ENCODE measurements around the gene MAGI2. TPM values are rescaled to one million over a fixed set of nuclear protein-coding genes. Genes with fewer than 3 reads are reported as not detected.

MAGI2 gene
- total and polyA plus RNA-seq, 2 donors (not counting 3 experiments of a cell fraction or from before 2014, with no cell fraction given) = 0.28 to 6.0 TPM

DNA sequence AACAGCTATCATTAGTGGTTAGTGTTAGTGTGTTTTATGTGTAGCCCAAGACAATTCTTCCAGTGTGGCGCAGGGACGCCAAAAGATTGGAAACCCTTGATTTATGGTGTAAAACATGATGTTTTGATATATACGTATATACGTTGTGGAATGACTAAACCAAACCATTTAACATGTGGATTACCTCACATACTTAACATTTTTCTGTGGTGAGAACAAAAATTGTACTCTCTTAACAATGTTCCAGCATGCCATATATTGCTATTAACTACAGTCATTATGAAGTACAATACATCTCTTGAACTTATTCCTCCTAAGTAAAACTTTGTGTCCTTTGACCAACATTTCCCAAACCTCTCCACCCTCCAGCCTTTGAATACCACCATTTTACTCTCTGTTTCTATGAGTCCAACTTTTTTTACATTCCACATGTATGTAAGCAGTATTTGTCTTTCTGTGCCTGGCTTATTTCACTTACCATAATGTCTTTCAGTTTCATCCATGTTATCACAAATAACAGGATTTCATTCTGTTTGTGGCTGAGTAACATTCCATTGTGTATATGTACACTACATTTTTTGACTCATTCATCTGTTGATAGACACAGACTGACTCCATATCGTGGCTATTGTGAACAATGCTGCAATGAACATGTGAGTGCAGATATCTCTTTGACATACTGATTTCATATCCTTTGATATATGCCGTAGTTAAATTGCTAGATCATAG lies 42.2 kb upstream of the MAGI2 start:
- CTCF ChIA-PET = interaction anchor here (1.1 to 1.2 kb wide), 2 partner anchors 8 to 24 kb away, joined by 5 read pairs; no protein-coding TSS in a partner anchor
- Histone ChIP-seq H3K36me3 (ENCODE audit: control insufficient read depth in 2 of 2, extremely low read depth in 1 of 2, insufficient read depth in 2 of 2, low read length in 2 of 2) (no peaks in the 10 kb centered on the region), H3K27me3 (ENCODE audit: control insufficient read depth in 2 of 2, insufficient read depth in 2 of 2, low read length in 2 of 2) (no peaks in the 10 kb centered on the region), H3K9me3 (replicated peaks; ENCODE audit: control insufficient read depth, insufficient read depth, low read length) (no peaks in the 10 kb centered on the region), H3K4me3 (replicated peaks in 1 of 3; ENCODE audit: insufficient read depth in 1 of 3, low read depth in 1 of 3, low read length in 3 of 3) (no peak overlapping the region), H3K9ac (replicated peaks; ENCODE audit: extremely low read depth, insufficient read depth, low read length) (no peak overlapping the region), H4K20me1 (replicated peaks; ENCODE audit: control insufficient read depth, extremely low read depth, insufficient read depth, low read length) (no peaks in the 10 kb centered on the region), H3K4me2 (ENCODE audit: insufficient read depth, low read length) (no peak overlapping the region), H2AFZ (ENCODE audit: low read depth, low read length) (no peak overlapping the region), H3K27ac (ENCODE audit: insufficient read depth, low read depth, low read length) (no peak overlapping the region), H3K9me1 (replicated peaks; ENCODE audit: control insufficient read depth, extremely low read depth, insufficient read depth, low read length) (no peaks in the 10 kb centered on the region), H3K79me2 (ENCODE audit: control insufficient read depth, insufficient read depth, low read length) (no peaks in the 10 kb centered on the region), H3K4me1 (ENCODE audit: control insufficient read depth, extremely low read depth, insufficient read depth, low read length) (no peaks in the 10 kb centered on the region)
- BruUV-seq (replicated peaks) = no TSS peak
- DNase-seq (ENCODE audit: low read depth, low spot score) (no peak), FAIRE-seq (no peak)
- dilution Hi-C loops (cut with MboI; ENCODE audit: extremely low pct_ligation_motif_present, low sequenced_read_pairs) (no loop called here), intact Hi-C loops (cut with micrococcal nuclease) (no loop called here)
- TF ChIP-seq EZH2 (IDR thresholded peaks at IDR 0.05; ENCODE audit: borderline replicate concordance, low read depth, low read length, severe bottlenecking) = no peak
- TF ChIP-seq FOS (IDR thresholded peaks at IDR 0.05; ENCODE audit: borderline replicate concordance, insufficient read depth, low read length) = no peak
- TF ChIP-seq, protein P1, sequence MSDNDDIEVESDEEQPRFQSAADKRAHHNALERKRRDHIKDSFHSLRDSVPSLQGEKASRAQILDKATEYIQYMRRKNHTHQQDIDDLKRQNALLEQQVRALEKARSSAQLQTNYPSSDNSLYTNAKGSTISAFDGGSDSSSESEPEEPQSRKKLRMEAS (IDR thresholded peaks at IDR 0.05; ENCODE audit: insufficient read depth, insufficient read length) = no peak
- TF ChIP-seq POLR2A (IDR thresholded peaks at IDR 0.05; ENCODE audit: low read depth, low read length) = no peak
- TF ChIP-seq MYC (IDR thresholded peaks at IDR 0.05; ENCODE audit: low read depth, low read length) = no peak
- no peak for TF ChIP-seq JUN (IDR thresholded peaks at IDR 0.05; ENCODE audit: borderline replicate concordance, insufficient read depth, insufficient read length, low read depth)
- TF ChIP-seq, protein P2, sequence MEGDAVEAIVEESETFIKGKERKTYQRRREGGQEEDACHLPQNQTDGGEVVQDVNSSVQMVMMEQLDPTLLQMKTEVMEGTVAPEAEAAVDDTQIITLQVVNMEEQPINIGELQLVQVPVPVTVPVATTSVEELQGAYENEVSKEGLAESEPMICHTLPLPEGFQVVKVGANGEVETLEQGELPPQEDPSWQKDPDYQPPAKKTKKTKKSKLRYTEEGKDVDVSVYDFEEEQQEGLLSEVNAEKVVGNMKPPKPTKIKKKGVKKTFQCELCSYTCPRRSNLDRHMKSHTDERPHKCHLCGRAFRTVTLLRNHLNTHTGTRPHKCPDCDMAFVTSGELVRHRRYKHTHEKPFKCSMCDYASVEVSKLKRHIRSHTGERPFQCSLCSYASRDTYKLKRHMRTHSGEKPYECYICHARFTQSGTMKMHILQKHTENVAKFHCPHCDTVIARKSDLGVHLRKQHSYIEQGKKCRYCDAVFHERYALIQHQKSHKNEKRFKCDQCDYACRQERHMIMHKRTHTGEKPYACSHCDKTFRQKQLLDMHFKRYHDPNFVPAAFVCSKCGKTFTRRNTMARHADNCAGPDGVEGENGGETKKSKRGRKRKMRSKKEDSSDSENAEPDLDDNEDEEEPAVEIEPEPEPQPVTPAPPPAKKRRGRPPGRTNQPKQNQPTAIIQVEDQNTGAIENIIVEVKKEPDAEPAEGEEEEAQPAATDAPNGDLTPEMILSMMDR (IDR thresholded peaks at IDR 0.05; ENCODE audit: extremely low read depth in 1 of 2, insufficient read depth in 1 of 2, low read depth in 1 of 2, low read length in 2 of 2) = no peak
- no peak for TF ChIP-seq GATA2 (IDR thresholded peaks at IDR 0.05; ENCODE audit: insufficient read depth, insufficient read length, low read depth, low read length)
- TF ChIP-seq POLR2AphosphoS5 (IDR thresholded peaks at IDR 0.05; ENCODE audit: insufficient read depth, low read depth, low read length) = no peak
- POLR2A ChIA-PET = no interaction called here
